GM12878 (cell line): ENCODE data around the gene ITGA7. TPM values are rescaled to one million over a fixed set of nuclear protein-coding genes. Genes with fewer than 3 reads are reported as not detected.

Experiments used
- CBFB ChIP-seq: IDR thresholded peaks from 2 replicates; pipeline ENCODE4 v1.6.1; 2016; ENCODE audit warnings: antibody characterized with exemption, low read depth
- CBX5 ChIP-seq: sonication (generic); IDR thresholded peaks from 2 replicates; pipeline ENCODE4 v1.6.1; 2016; ENCODE audit warnings: low read depth, moderate library complexity, mild to moderate bottlenecking, inconsistent platforms
- CREM ChIP-seq: IDR thresholded peaks from 2 replicates; pipeline ENCODE4 v1.6.1; 2014; ENCODE audit warnings: antibody characterized with exemption, low read depth
- E2F8 ChIP-seq: fragments of 450-650 bp; IDR thresholded peaks from 2 replicates; pipeline ENCODE4 v1.6.1; 2018; ENCODE audit warnings: mild to moderate bottlenecking, low read depth, moderate library complexity; ENCODE audit not compliant: partially characterized antibody
- EGR1 ChIP-seq, 2 experiments: IDR thresholded peaks; 1 replicate in 1 of 2; 2 replicates in 1 of 2; pipeline ENCODE4 v1.6.1; 2011 to 2012; ENCODE audit warnings: low read depth in 2 of 2, low read length in 2 of 2, borderline replicate concordance in 1 of 2, mild to moderate bottlenecking in 1 of 2, moderate library complexity in 1 of 2
- ESRRA ChIP-seq: IDR thresholded peaks from 2 replicates; pipeline ENCODE4 v1.6.1; 2012; ENCODE audit warnings: mild to moderate bottlenecking, low read length, improper control_type of control experiment
- ETV6 ChIP-seq, 2 experiments: fragments of 450-650 bp in 1 of 2; IDR thresholded peaks in 1 of 2; conservative IDR thresholded peaks in 1 of 2; 2 replicates each; pipeline ENCODE4 v1.6.1; 2014; ENCODE audit warnings: antibody characterized with exemption in 1 of 2, borderline replicate concordance in 1 of 2, low read depth in 1 of 2, mild to moderate bottlenecking in 1 of 2, moderate library complexity in 1 of 2
- FOXK2 ChIP-seq: fragments of 450-650 bp; IDR thresholded peaks from 2 replicates; pipeline ENCODE4 v1.6.1; 2017; ENCODE audit warnings: mild to moderate bottlenecking, moderate library complexity
- IRF4 ChIP-seq: IDR thresholded peaks from 2 replicates; pipeline ENCODE4 v1.6.1; 2011; ENCODE audit warnings: low read depth, low read length
- KDM1A ChIP-seq: fragments of 200-600 bp; sonication (generic); IDR thresholded peaks from 2 replicates; pipeline ENCODE4 v1.6.1; 2016; ENCODE audit warnings: borderline replicate concordance
- LARP7 ChIP-seq: fragments of 450-650 bp; IDR thresholded peaks from 2 replicates; pipeline ENCODE4 v1.6.1; 2017; ENCODE audit warnings: mild to moderate bottlenecking
- MEF2B ChIP-seq: fragments of 450-650 bp; IDR thresholded peaks from 2 replicates; pipeline ENCODE4 v1.6.1; 2018; ENCODE audit warnings: mild to moderate bottlenecking, moderate library complexity; ENCODE audit not compliant: partially characterized antibody, poor library complexity, severe bottlenecking
- NFYB ChIP-seq: IDR thresholded peaks from 2 replicates; pipeline ENCODE4 v1.6.1; 2011; ENCODE audit warnings: low read depth, mild to moderate bottlenecking, low read length, improper control_type of control experiment, moderate library complexity; ENCODE audit not compliant: insufficient read depth
- NR2C1 ChIP-seq: fragments of 450-650 bp; IDR thresholded peaks from 2 replicates; pipeline ENCODE4 v1.6.1; 2017; ENCODE audit warnings: antibody characterized with exemption, mild to moderate bottlenecking, moderate library complexity
- PML ChIP-seq: IDR thresholded peaks from 2 replicates; pipeline ENCODE4 v1.6.1; 2012; ENCODE audit warnings: low read length, inconsistent platforms
- POLR2AphosphoS5 ChIP-seq: IDR thresholded peaks from 2 replicates; pipeline ENCODE4 v1.6.1; 2011; ENCODE audit warnings: mild to moderate bottlenecking, low read length, inconsistent platforms
- RFX5 ChIP-seq: IDR thresholded peaks from 2 replicates; pipeline ENCODE4 v1.6.1; 2011; ENCODE audit warnings: low read depth, low read length, improper control_type of control experiment
- SIN3A ChIP-seq: IDR thresholded peaks from 2 replicates; pipeline ENCODE4 v1.6.1; 2012; ENCODE audit warnings: low read depth, low read length, improper control_type of control experiment
- SMAD1 ChIP-seq: fragments of 450-650 bp; IDR thresholded peaks from 2 replicates; pipeline ENCODE4 v1.6.1; 2018; ENCODE audit warnings: mild to moderate bottlenecking, low read depth; ENCODE audit not compliant: partially characterized antibody
- SMAD5 ChIP-seq: IDR thresholded peaks from 2 replicates; pipeline ENCODE4 v1.6.1; 2016; ENCODE audit warnings: antibody characterized with exemption, low read depth
- SPI1 ChIP-seq: IDR thresholded peaks from 2 replicates; pipeline ENCODE4 v1.6.1; 2011; ENCODE audit warnings: low read depth, mild to moderate bottlenecking, low read length, moderate library complexity, borderline replicate concordance; ENCODE audit not compliant: insufficient read depth
- TCF7 ChIP-seq: IDR thresholded peaks from 2 replicates; pipeline ENCODE4 v1.6.1; 2014; ENCODE audit warnings: antibody characterized with exemption, borderline replicate concordance
- YBX1 ChIP-seq: fragments of 450-650 bp; IDR thresholded peaks from 2 replicates; pipeline ENCODE4 v1.6.1; 2016; ENCODE audit warnings: antibody characterized with exemption
- ZZZ3 ChIP-seq: IDR thresholded peaks from 2 replicates; pipeline ENCODE4 v1.6.1; 2011; ENCODE audit warnings: low read depth; ENCODE audit not compliant: control insufficient read depth, insufficient read length
- polyA plus RNA-seq, 11 experiments: library from polyadenylated mRNA; depleted of rRNA in 4 of 11; unstranded in 6 of 11; stranded (reverse) in 5 of 11; fragments of >200 nt; fragmentation: Nextera tagmentation in 4 of 11; fragmentation: Illumina TruSeq in 1 of 11; extraction: Ambion mirVana in 4 of 11; extraction: Trizol in 1 of 11; gene quantifications; 1 replicate in 1 of 11; 2 replicates in 10 of 11; pipeline versions ENCODE4 v1.2.1 to v1.2.3, GENCODE V29; 2011 to 2016; ENCODE audit warnings: inconsistent platforms in 2 of 11, missing spikeins in 2 of 11, low read depth in 1 of 11
- total RNA-seq, 4 experiments: library from RNA; depleted of rRNA in 3 of 4; stranded (reverse); fragments of >200 nt in 3 of 4; fragmentation: Illumina TruSeq in 1 of 4; extraction: Trizol in 1 of 4; gene quantifications; 2 replicates each; pipeline versions ENCODE4 v1.2.1 to v1.2.3, GENCODE V29; 2013 to 2021
- TF ChIP-seq, protein P1 (sequence below): fragments of 450-650 bp; IDR thresholded peaks from 2 replicates; pipeline ENCODE4 v1.6.1; 2018; ENCODE audit warnings: borderline replicate concordance, mild to moderate bottlenecking; ENCODE audit not compliant: partially characterized antibody
- TF ChIP-seq, protein P2 (sequence below): IDR thresholded peaks from 2 replicates; pipeline ENCODE4 v1.6.1; 2012; ENCODE audit warnings: low read depth, low read length, improper control_type of control experiment

ITGA7 gene
- total and polyA plus RNA-seq, 10 of the 15 experiments (the other 5 are each of a cell fraction or from before 2014, with no cell fraction given), result 0.18 to 5.1 (median 1.5) TPM

GRCh38 chr12:55738123-55739024 lies 30.7 kb upstream of the ITGA7 start (continued):
- TF ChIP-seq MEF2B (peak; percentile 58), CREM (no peak), CBFB (0 out of 2 replicates have a peak, but pooled peaks have one; percentile 19), ESRRA (no peak), FOXK2 (peak; percentile 43; the same call in 1 of the 2 replicates), SPI1 (peak; percentile 54; the same call in 1 of the 2 replicates), KDM1A (no peak), ETV6 (conservative IDR thresholded peaks at IDR 0.05 in 1 of 2, IDR thresholded peaks at IDR 0.05 in 1 of 2; ENCODE audit: borderline replicate concordance in 1 of 2, low read depth in 1 of 2) (no peak), SIN3A (peak; percentile 54), LARP7 (peak; percentile 71; the same call in 1 of the 2 replicates), NFYB (no peak), PML (no peak), ZZZ3 (no peak), RFX5 (peak; percentile 74; the same call in 1 of the 2 replicates), YBX1 (no peak), SMAD5 (no peak), NR2C1 (no peak), CBX5 (no peak), TCF7 (no peak), SMAD1 (no peak), IRF4 (no peak), E2F8 (peak; percentile 34), EGR1 (IDR thresholded peaks at IDR 0.05; ENCODE audit: borderline replicate concordance in 1 of 2, low read depth in 2 of 2, low read length in 2 of 2) (peak in 1 of 2 experiments; percentile 10; a peak in 1 of 3 replicates), POLR2AphosphoS5 (0 out of 2 replicates have a peak, but pooled peaks have one; percentile 31)
- TF ChIP-seq, protein P1, sequence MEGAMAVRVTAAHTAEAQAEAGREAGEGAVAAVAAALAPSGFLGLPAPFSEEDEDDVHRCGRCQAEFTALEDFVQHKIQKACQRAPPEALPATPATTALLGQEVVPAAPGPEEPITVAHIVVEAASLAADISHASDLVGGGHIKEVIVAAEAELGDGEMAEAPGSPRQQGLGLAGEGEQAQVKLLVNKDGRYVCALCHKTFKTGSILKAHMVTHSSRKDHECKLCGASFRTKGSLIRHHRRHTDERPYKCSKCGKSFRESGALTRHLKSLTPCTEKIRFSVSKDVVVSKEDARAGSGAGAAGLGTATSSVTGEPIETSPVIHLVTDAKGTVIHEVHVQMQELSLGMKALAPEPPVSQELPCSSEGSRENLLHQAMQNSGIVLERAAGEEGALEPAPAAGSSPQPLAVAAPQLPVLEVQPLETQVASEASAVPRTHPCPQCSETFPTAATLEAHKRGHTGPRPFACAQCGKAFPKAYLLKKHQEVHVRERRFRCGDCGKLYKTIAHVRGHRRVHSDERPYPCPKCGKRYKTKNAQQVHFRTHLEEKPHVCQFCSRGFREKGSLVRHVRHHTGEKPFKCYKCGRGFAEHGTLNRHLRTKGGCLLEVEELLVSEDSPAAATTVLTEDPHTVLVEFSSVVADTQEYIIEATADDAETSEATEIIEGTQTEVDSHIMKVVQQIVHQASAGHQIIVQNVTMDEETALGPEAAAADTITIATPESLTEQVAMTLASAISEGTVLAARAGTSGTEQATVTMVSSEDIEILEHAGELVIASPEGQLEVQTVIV, result peak; percentile 29
- TF ChIP-seq, protein P2, sequence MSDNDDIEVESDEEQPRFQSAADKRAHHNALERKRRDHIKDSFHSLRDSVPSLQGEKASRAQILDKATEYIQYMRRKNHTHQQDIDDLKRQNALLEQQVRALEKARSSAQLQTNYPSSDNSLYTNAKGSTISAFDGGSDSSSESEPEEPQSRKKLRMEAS, result no peak
